Caco-2 (cell line): ENCODE measurements around the gene ADA. TPM values are rescaled to one million over a fixed set of nuclear protein-coding genes. Genes with fewer than 3 reads are reported as not detected.
"Not testable (repeated sequence)": the region's sequence is repeated elsewhere in the genome, so short reads cannot be mapped to it uniquely, and the experiment has no call there.

Source experiments
- BruUV-seq: library from RNA; stranded (reverse); fragments of 400-500 nt; replicated peaks from 2 replicates; lab custom pipeline; 2021; lab: Mats Ljungman, UMichigan
- CTCF ChIA-PET: fragments of 300-600 bp; sonication (Branson Sonifier 250); formaldehyde crosslinking; loops from one replicate; lab custom pipeline; 2022; ENCODE audit warnings: antibody characterized with exemption; lab: Charles Lee
- POLR2A ChIA-PET: fragments of 300-600 bp; sonication (Branson Sonifier 250); formaldehyde crosslinking; loops from one replicate; lab custom pipeline; 2022; ENCODE audit warnings: antibody characterized with exemption; lab: Charles Lee
- DNase-seq, 2 experiments: peaks; one replicate each; pipeline versions ENCODE4 v3.0.0 to v3.0.0-alpha.2; 2020 to 2022
- H3K27me3 ChIP-seq: replicated peaks from 2 replicates; pipeline ENCODE4 v1.6.0; 2011; ENCODE audit warnings: low read length; ENCODE audit not compliant: control insufficient read depth, insufficient read depth
- H3K36me3 ChIP-seq: 2 replicates; pipeline ENCODE4 v1.5.1; 2011; ENCODE audit warnings: low read length; ENCODE audit not compliant: control insufficient read depth, insufficient read depth
- H3K4me1 ChIP-seq: fragments of 250-450 bp; sonication (Bioruptor Pico); 2 replicates; pipeline ENCODE4 v1.5.1; 2020; ENCODE audit warnings: mild to moderate bottlenecking
- H3K4me3 ChIP-seq: 2 replicates; pipeline ENCODE4 v1.5.1; 2011; ENCODE audit warnings: low read depth, mild to moderate bottlenecking, control low read depth, low read length
- H3K9me3 ChIP-seq: fragments of 250-450 bp; sonication (Bioruptor Pico); 2 replicates; pipeline ENCODE4 v1.5.1; 2020; ENCODE audit warnings: mild to moderate bottlenecking, moderate library complexity
- H3K27ac Mint-ChIP-seq: one replicate; pipeline ENCODE4 v1.8.0; 2022; ENCODE audit warnings: mixed read lengths; ENCODE audit not compliant: unreplicated experiment
- H3K27me3 Mint-ChIP-seq: one replicate; pipeline ENCODE4 v1.8.0; 2022; ENCODE audit warnings: mixed read lengths; ENCODE audit not compliant: insufficient read depth, unreplicated experiment
- H3K36me3 Mint-ChIP-seq: one replicate; pipeline ENCODE4 v1.8.0; 2022; ENCODE audit warnings: mild to moderate bottlenecking, mixed read lengths; ENCODE audit not compliant: insufficient read depth, unreplicated experiment
- H3K4me1 Mint-ChIP-seq: one replicate; pipeline ENCODE4 v1.8.0; 2022; ENCODE audit warnings: low read depth, mixed read lengths; ENCODE audit not compliant: unreplicated experiment
- H3K4me3 Mint-ChIP-seq: one replicate; pipeline ENCODE4 v1.8.0; 2022; ENCODE audit warnings: mild to moderate bottlenecking, moderate library complexity, mixed read lengths; ENCODE audit not compliant: unreplicated experiment
- H3K9me3 Mint-ChIP-seq: one replicate; pipeline ENCODE4 v1.8.0; 2022; ENCODE audit warnings: mixed read lengths; ENCODE audit not compliant: unreplicated experiment
- CTCF ChIP-seq, 2 experiments: fragments of 200-600 bp in 1 of 2; IDR thresholded peaks; 1 replicate in 1 of 2; 2 replicates in 1 of 2; pipeline versions ENCODE4 v1.5.1 to v1.8.0; 2011 to 2022; ENCODE audit warnings: antibody characterized with exemption in 1 of 2, control low read depth in 1 of 2, inconsistent platforms in 1 of 2, low read depth in 1 of 2, low read length in 1 of 2, mild to moderate bottlenecking in 1 of 2, moderate library complexity in 1 of 2; ENCODE audit not compliant: insufficient read depth in 1 of 2, severe bottlenecking in 1 of 2, unreplicated experiment in 1 of 2
- intact Hi-C: fragments of 100-400 bp; cut with micrococcal nuclease; formaldehyde crosslinking; loops from one replicate; pipeline ENCODE4 v1.10.0; 2022; ENCODE audit not compliant: unreplicated experiment
- total RNA-seq: library from RNA; stranded (reverse); gene quantifications from 2 replicates; pipeline ENCODE4 v1.2.3, GENCODE V29; 2022

Gene ADA
- total RNA-seq, 1 experiment from 2014 or later, result 21.1 TPM

GRCh38 chr20:44590980-44591778 is 60.3 kb downstream of the ADA start:
- Mint-ChIP-seq H3K27me3 (no peaks in the 10 kb centered on the region), H3K9me3 (no peaks in the 10 kb centered on the region), H3K4me3 (no peak overlapping the region), H3K36me3 (no peaks in the 10 kb centered on the region), H3K27ac (no peak overlapping the region), H3K4me1 (peaks cover 34% of the 10 kb centered on the region)
- ChIA-PET POLR2A (interaction anchor here (0.7 kb wide), 1 partner anchor 18 kb away, joined by 3 read pairs; no protein-coding TSS in a partner anchor), CTCF (interaction anchor here (0.5 to 1.6 kb wide), 10 partner anchors 15 to 205 kb away, joined by 3 to 8 read pairs (median 4); partner anchors contain the start of gene TTPAL)
- Histone ChIP-seq H3K9me3 (no peaks in the 10 kb centered on the region), H3K4me3 (no peak overlapping the region), H3K27me3 (no peaks in the 10 kb centered on the region), H3K36me3 (peaks cover 1% of the 10 kb centered on the region; the same call in 1 of the 2 replicates), H3K4me1 (peaks cover 48% of the 10 kb centered on the region)
- intact Hi-C loops, result no loop called here
- DNase-seq, result peak in 1 of 2 experiments; percentile 42
- BruUV-seq, result no TSS peak
- no peak for TF ChIP-seq CTCF (IDR thresholded peaks at IDR 0.05; ENCODE audit: insufficient read depth in 1 of 2, low read depth in 1 of 2, low read length in 1 of 2, severe bottlenecking in 1 of 2, unreplicated experiment in 1 of 2)

DNA sequence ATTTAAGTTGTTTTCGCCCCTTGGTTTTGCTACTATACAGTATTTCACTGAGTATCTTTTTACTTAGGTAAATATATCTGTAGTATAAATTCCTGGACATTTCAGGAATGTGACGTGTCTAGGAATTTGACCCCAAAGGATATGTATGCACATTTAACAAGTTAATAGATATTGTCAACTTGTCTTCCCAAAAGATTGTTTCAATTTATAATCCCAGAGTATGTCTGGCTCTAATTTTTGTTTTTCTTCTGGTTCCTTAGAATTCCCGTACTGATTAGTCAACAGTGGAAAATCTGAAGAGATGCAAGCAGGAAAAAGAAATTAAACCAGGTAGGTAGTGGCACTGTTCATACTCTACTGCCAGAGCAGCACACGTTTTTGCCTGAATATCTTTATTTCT is 62.0 kb downstream of the ADA start:
- POLR2A ChIA-PET, result no interaction called here
- H3K4me1 ChIP-seq, result peaks cover 48% of the 10 kb centered on the region
- H3K9me3 ChIP-seq, result no peaks in the 10 kb centered on the region
- Mint-ChIP-seq H3K27ac (no peak overlapping the region), H3K36me3 (no peaks in the 10 kb centered on the region), H3K27me3 (no peaks in the 10 kb centered on the region), H3K4me1 (peaks cover 37% of the 10 kb centered on the region), H3K4me3 (no peak overlapping the region), H3K9me3 (no peaks in the 10 kb centered on the region)
- H3K4me3 ChIP-seq, result no peak overlapping the region
- H3K27me3 ChIP-seq, result no peaks in the 10 kb centered on the region
- no peak for TF ChIP-seq CTCF (IDR thresholded peaks at IDR 0.05; ENCODE audit: insufficient read depth in 1 of 2, low read depth in 1 of 2, low read length in 1 of 2, severe bottlenecking in 1 of 2, unreplicated experiment in 1 of 2)
- no TSS peak for BruUV-seq
- CTCF ChIA-PET, result no interaction called here
- DNase-seq, result no peak
- intact Hi-C loops, result loop anchor here (2.0 kb wide), 1 partner anchor 21 kb away; no protein-coding TSS in a partner anchor
- H3K36me3 ChIP-seq, result peaks cover 1% of the 10 kb centered on the region; the same call in 1 of the 2 replicates

DNA sequence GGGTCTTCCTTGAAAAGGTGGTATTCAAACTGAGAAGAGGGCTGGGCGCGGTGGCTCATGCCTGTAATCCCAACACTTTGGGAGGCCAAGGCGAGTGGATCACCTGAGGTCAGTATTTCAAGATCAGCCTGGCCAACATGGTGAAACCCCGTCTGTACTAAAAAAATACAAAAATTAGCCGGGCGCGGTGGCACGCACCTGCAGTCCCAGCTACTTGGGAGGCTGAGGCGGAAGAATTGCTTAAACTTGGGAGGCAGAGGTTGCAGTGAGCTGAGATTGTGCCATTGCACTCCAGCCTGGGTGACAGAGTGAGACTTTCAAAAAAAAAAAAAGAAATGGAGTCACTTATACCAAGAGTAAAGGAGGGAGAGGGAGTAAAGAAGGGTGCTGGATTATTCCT is 63.2 kb downstream of the ADA start:
- H3K4me3 ChIP-seq, H3K9me3 Mint-ChIP-seq, BruUV-seq, H3K36me3 ChIP-seq, H3K4me3 Mint-ChIP-seq, DNase-seq, H3K27me3 ChIP-seq, H3K9me3 ChIP-seq, POLR2A ChIA-PET, H3K36me3 Mint-ChIP-seq, H3K27me3 Mint-ChIP-seq: not testable (repeated sequence)
- CTCF ChIA-PET, result interaction anchor here (1.0 kb wide), 1 partner anchor 21 kb away, joined by 3 read pairs; no protein-coding TSS in a partner anchor
- peaks cover 39% of the 10 kb centered on the region for H3K4me1 ChIP-seq
- H3K27ac Mint-ChIP-seq, result peak overlapping the region; percentile 10
- intact Hi-C loops, result loop anchor here (2.0 kb wide), 1 partner anchor 22 kb away; no protein-coding TSS in a partner anchor
- peaks cover 32% of the 10 kb centered on the region for H3K4me1 Mint-ChIP-seq
